Progenitor cell of endocrine pancreas (in vitro differentiated cells): ENCODE measurements around the gene EPS8L3. TPM values are rescaled to one million over a fixed set of nuclear protein-coding genes. Genes with fewer than 3 reads are reported as not detected.

ENCODE experiments used
- DNase-seq: peaks from one replicate; pipeline ENCODE4 v3.0.0; 2021; ENCODE audit warnings: low spot score; ENCODE audit not compliant: unreplicated experiment
- H3K27ac Mint-ChIP-seq: 2 replicates; pipeline ENCODE4 v1.8.0; 2021; ENCODE audit warnings: mild to moderate bottlenecking, moderate library complexity, mixed read lengths
- H3K27me3 Mint-ChIP-seq: 2 replicates; pipeline ENCODE4 v1.8.0; 2021; ENCODE audit warnings: mixed read lengths
- H3K36me3 Mint-ChIP-seq: 2 replicates; pipeline ENCODE4 v1.8.0; 2022; ENCODE audit warnings: mixed read lengths; ENCODE audit not compliant: insufficient read depth
- H3K4me1 Mint-ChIP-seq: 2 replicates; pipeline ENCODE4 v1.8.0; 2021; ENCODE audit warnings: low read depth, mixed read lengths
- H3K4me3 Mint-ChIP-seq: 2 replicates; pipeline ENCODE4 v1.8.0; 2021; ENCODE audit warnings: low read depth, mild to moderate bottlenecking, moderate library complexity, mixed read lengths
- H3K9me3 Mint-ChIP-seq: 2 replicates; pipeline ENCODE4 v1.8.0; 2021; ENCODE audit warnings: low read depth, mixed read lengths
- total RNA-seq: library from RNA; stranded (reverse); gene quantifications from 2 replicates; pipeline ENCODE4 v1.2.1, GENCODE V29; 2021
- TF ChIP-seq, protein P1 (sequence below): fragments of 200-600 bp; sonication (generic); IDR thresholded peaks from one replicate; pipeline ENCODE4 v1.5.0; 2021; ENCODE audit warnings: antibody characterized with exemption, mild to moderate bottlenecking; ENCODE audit not compliant: unreplicated experiment

The EPS8L3 gene
- total RNA-seq, 1 donor from 2014 or later: 9.5 TPM

GRCh38 chr1:109717729-109718128, 46.0 kb downstream of the EPS8L3 start:
- no peak for DNase-seq
- Mint-ChIP-seq H3K36me3 (no peaks in the 10 kb centered on the region), H3K4me1 (peaks cover 1% of the 10 kb centered on the region), H3K9me3 (peaks cover 4% of the 10 kb centered on the region), H3K27me3 (peaks cover 14% of the 10 kb centered on the region), H3K27ac (no peak overlapping the region), H3K4me3 (no peak overlapping the region)
- TF ChIP-seq, protein P1, sequence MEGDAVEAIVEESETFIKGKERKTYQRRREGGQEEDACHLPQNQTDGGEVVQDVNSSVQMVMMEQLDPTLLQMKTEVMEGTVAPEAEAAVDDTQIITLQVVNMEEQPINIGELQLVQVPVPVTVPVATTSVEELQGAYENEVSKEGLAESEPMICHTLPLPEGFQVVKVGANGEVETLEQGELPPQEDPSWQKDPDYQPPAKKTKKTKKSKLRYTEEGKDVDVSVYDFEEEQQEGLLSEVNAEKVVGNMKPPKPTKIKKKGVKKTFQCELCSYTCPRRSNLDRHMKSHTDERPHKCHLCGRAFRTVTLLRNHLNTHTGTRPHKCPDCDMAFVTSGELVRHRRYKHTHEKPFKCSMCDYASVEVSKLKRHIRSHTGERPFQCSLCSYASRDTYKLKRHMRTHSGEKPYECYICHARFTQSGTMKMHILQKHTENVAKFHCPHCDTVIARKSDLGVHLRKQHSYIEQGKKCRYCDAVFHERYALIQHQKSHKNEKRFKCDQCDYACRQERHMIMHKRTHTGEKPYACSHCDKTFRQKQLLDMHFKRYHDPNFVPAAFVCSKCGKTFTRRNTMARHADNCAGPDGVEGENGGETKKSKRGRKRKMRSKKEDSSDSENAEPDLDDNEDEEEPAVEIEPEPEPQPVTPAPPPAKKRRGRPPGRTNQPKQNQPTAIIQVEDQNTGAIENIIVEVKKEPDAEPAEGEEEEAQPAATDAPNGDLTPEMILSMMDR: no peak

DNA sequence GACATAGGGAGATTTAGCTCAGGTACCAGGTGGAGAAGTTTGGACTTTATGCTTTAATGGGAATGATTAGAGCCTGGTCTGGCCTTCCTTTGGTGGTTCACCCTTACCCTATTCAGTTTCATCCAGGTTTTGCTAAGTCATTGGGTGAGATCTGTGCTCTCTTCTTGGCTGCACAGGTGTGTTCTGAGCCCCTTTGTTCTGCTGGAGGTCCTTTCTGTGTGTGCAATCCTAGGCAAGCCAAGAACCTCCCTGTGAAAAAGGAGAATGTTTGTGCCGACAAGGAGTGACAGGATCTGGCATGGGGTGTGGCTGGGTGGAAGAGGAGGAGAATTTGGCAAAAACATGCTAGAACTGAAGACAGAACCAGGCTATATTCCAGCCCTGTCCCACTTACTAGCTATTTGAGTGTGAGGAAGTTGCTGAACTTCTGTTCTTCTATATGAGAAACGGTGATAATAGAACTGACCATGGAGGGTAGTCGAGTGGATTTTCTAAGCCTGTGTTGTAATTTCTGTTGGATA, 47.1 kb downstream of the EPS8L3 start:
- TF ChIP-seq, protein P1: no peak
- peaks cover 14% of the 10 kb centered on the region for H3K27me3 Mint-ChIP-seq
- no peak for DNase-seq
- no peak overlapping the region for H3K4me3 Mint-ChIP-seq
- no peak overlapping the region for H3K27ac Mint-ChIP-seq
- H3K36me3 Mint-ChIP-seq: no peaks in the 10 kb centered on the region
- H3K4me1 Mint-ChIP-seq: peaks cover 1% of the 10 kb centered on the region
- no peaks in the 10 kb centered on the region for H3K9me3 Mint-ChIP-seq

- Mint-ChIP-seq H3K4me1 (peaks cover 1% of the 10 kb centered on the region), H3K27ac (no peak overlapping the region), H3K9me3 (no peaks in the 10 kb centered on the region), H3K27me3 (peaks cover 14% of the 10 kb centered on the region), H3K36me3 (no peaks in the 10 kb centered on the region), H3K4me3 (no peak overlapping the region)
- DNase-seq: no peak
- TF ChIP-seq, protein P1: no peak
These were observed 47.6 kb downstream of the EPS8L3 start for GRCh38 chr1:109716121-109716520.

- no peak for DNase-seq
- peaks cover 14% of the 10 kb centered on the region for H3K27me3 Mint-ChIP-seq
- no peak overlapping the region for H3K4me3 Mint-ChIP-seq
- H3K9me3 Mint-ChIP-seq: no peaks in the 10 kb centered on the region
- H3K27ac Mint-ChIP-seq: no peak overlapping the region
- H3K36me3 Mint-ChIP-seq: no peaks in the 10 kb centered on the region
- TF ChIP-seq, protein P1: no peak
- H3K4me1 Mint-ChIP-seq: peaks cover 1% of the 10 kb centered on the region
These were observed 48.9 kb downstream of the EPS8L3 start for GRCh38 chr1:109714661-109715372.

DNA sequence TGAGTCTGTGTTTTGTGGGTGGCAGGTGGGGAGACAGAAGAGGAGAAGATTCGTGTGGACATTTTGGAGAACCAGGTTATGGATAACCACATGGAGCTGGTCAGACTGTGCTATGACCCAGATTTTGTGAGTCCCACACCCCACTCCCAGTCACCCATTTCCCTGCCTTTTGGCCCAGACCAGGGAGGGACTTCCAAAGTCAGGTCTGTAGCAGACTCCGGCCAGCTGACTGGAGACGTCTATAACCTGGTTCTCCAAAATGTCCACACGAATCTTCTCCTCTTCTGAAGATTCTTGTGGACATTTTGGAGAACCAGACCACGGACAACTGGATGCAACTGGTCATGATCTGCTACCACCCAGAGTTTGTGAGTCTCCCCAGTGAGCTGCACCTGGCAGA, 50.1 kb downstream of the EPS8L3 start:
- peaks cover 8% of the 10 kb centered on the region for H3K9me3 Mint-ChIP-seq
- peaks cover 7% of the 10 kb centered on the region for H3K36me3 Mint-ChIP-seq
- no peak overlapping the region for H3K27ac Mint-ChIP-seq
- H3K27me3 Mint-ChIP-seq: peaks cover 14% of the 10 kb centered on the region
- H3K4me3 Mint-ChIP-seq: no peak overlapping the region
- TF ChIP-seq, protein P1: no peak
- DNase-seq: no peak
- H3K4me1 Mint-ChIP-seq: peaks cover 1% of the 10 kb centered on the region
